ENCODE results near the gene TRIM15.

DNA sequence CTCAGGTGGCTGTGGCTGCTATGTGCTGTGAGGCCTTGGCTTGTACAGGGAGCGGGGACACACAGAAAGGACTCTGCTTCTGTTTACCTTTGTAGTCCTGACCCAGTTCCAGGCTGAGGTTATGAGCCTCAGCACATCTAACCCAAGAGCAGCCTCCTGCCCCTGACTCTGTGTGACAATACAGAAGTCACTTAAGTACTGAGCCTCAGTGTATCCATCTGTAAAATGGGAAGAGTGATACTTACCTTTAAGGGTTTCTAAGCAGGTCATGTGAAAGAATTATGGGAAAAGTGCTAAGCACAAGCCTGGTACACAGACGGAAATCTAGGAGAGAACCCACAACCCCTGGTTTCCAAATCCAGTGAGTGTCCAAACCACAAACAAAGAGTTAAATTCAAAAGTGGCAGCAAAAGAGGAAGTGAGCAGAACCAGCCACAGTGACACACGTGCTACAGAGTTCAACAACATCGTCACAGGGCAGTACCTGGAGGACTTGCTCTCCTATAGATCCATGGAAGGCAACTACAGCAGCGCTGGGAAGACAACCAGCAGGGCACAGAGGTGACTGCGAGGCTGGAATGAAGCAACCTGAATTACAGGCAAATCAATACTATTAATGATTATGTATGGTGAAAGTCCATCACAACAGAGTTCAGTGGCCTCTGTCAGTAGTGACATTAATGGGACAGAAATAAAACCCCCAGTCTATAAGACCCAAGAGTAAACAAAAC is 37.4 kb downstream of the TRIM15 start:
- TF ChIP-seq, protein P1, sequence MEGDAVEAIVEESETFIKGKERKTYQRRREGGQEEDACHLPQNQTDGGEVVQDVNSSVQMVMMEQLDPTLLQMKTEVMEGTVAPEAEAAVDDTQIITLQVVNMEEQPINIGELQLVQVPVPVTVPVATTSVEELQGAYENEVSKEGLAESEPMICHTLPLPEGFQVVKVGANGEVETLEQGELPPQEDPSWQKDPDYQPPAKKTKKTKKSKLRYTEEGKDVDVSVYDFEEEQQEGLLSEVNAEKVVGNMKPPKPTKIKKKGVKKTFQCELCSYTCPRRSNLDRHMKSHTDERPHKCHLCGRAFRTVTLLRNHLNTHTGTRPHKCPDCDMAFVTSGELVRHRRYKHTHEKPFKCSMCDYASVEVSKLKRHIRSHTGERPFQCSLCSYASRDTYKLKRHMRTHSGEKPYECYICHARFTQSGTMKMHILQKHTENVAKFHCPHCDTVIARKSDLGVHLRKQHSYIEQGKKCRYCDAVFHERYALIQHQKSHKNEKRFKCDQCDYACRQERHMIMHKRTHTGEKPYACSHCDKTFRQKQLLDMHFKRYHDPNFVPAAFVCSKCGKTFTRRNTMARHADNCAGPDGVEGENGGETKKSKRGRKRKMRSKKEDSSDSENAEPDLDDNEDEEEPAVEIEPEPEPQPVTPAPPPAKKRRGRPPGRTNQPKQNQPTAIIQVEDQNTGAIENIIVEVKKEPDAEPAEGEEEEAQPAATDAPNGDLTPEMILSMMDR (IDR thresholded peaks at IDR 0.05 in 2 of 3, conservative IDR thresholded peaks at IDR 0.05 in 1 of 3; ENCODE audit: borderline replicate concordance in 1 of 3, insufficient read depth in 1 of 3, low read depth in 2 of 3, low read length in 2 of 3): no peak
- TF ChIP-seq ZNF274 (IDR thresholded peaks at IDR 0.05; ENCODE audit: low read depth, low read length) (no peak), EZH2phosphoT487 (IDR thresholded peaks at IDR 0.05; ENCODE audit: borderline replicate concordance) (no peak), POLR2AphosphoS5 (IDR thresholded peaks at IDR 0.05; ENCODE audit: low read depth, low read length) (no peak), POLR2A (IDR thresholded peaks at IDR 0.05; ENCODE audit: borderline replicate concordance, extremely low read depth, insufficient read depth, insufficient read length) (no peak), SP1 (IDR thresholded peaks at IDR 0.05; ENCODE audit: low read depth) (no peak), RAD21 (IDR thresholded peaks at IDR 0.05; ENCODE audit: low read depth) (no peak), EZH2 (IDR thresholded peaks at IDR 0.05) (no peak)
- TF ChIP-seq, protein P2, sequence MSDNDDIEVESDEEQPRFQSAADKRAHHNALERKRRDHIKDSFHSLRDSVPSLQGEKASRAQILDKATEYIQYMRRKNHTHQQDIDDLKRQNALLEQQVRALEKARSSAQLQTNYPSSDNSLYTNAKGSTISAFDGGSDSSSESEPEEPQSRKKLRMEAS (IDR thresholded peaks at IDR 0.05): no peak
- TF ChIP-seq, protein P3, sequence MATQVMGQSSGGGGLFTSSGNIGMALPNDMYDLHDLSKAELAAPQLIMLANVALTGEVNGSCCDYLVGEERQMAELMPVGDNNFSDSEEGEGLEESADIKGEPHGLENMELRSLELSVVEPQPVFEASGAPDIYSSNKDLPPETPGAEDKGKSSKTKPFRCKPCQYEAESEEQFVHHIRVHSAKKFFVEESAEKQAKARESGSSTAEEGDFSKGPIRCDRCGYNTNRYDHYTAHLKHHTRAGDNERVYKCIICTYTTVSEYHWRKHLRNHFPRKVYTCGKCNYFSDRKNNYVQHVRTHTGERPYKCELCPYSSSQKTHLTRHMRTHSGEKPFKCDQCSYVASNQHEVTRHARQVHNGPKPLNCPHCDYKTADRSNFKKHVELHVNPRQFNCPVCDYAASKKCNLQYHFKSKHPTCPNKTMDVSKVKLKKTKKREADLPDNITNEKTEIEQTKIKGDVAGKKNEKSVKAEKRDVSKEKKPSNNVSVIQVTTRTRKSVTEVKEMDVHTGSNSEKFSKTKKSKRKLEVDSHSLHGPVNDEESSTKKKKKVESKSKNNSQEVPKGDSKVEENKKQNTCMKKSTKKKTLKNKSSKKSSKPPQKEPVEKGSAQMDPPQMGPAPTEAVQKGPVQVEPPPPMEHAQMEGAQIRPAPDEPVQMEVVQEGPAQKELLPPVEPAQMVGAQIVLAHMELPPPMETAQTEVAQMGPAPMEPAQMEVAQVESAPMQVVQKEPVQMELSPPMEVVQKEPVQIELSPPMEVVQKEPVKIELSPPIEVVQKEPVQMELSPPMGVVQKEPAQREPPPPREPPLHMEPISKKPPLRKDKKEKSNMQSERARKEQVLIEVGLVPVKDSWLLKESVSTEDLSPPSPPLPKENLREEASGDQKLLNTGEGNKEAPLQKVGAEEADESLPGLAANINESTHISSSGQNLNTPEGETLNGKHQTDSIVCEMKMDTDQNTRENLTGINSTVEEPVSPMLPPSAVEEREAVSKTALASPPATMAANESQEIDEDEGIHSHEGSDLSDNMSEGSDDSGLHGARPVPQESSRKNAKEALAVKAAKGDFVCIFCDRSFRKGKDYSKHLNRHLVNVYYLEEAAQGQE (IDR thresholded peaks at IDR 0.05; ENCODE audit: low read depth): no peak

Data from HCT116 (cell line).